Activated T-cell treated with anti-CD3 and anti-CD28 coated beads for 4 hours (primary cell): ENCODE results near the gene SNX14.
A peak's percentile ranks its signal among the peaks of the same experiment; 100 is the strongest.

ENCODE experiments used
- DNase-seq: peaks from one replicate; pipeline ENCODE4 v3.0.0-alpha.2; 2020

Gene SNX14

GRCh38 chr6:85498596-85499258 is 94.9 kb downstream of the SNX14 start:
- DNase-seq: no peak

- no peak for DNase-seq
Observed at GRCh38 chr6:85496856-85497255, 96.8 kb downstream of the SNX14 start.

GRCh38 chr6:85496009-85496579 is 97.6 kb downstream of the SNX14 start:
- no peak for DNase-seq

GRCh38 chr6:85494547-85495536 is 98.8 kb downstream of the SNX14 start:
- DNase-seq: no peak

GRCh38 chr6:85493389-85493788 is 100.3 kb downstream of the SNX14 start:
- no peak for DNase-seq

GRCh38 chr6:85490516-85491248 is 103.0 kb downstream of the SNX14 start:
- DNase-seq: no peak

- no peak for DNase-seq
Observed at GRCh38 chr6:85484948-85485347, 108.7 kb downstream of the SNX14 start.

GRCh38 chr6:85483846-85484245 is 109.8 kb downstream of the SNX14 start:
- no peak for DNase-seq

GRCh38 chr6:85482905-85483700 is 110.6 kb downstream of the SNX14 start:
- DNase-seq: peak; percentile 83

- DNase-seq: no peak
Observed at GRCh38 chr6:85482206-85482904, 111.3 kb downstream of the SNX14 start.

GRCh38 chr6:85479208-85479607 is 114.5 kb downstream of the SNX14 start:
- DNase-seq: no peak

- no peak for DNase-seq
Observed at GRCh38 chr6:85476532-85476931, 117.1 kb downstream of the SNX14 start.

- no peak for DNase-seq
Observed at GRCh38 chr6:85473748-85474147, 119.9 kb downstream of the SNX14 start.

GRCh38 chr6:85472744-85473143 is 120.9 kb downstream of the SNX14 start:
- DNase-seq: no peak

GRCh38 chr6:85470023-85470410 is 123.6 kb downstream of the SNX14 start:
- DNase-seq: no peak

- DNase-seq: no peak
Observed at GRCh38 chr6:85469276-85470022, 124.2 kb downstream of the SNX14 start.

- no peak for DNase-seq
Observed at GRCh38 chr6:85468326-85468725, 125.3 kb downstream of the SNX14 start.

GRCh38 chr6:85465762-85466161 is 127.9 kb downstream of the SNX14 start:
- no peak for DNase-seq

- no peak for DNase-seq
Observed at GRCh38 chr6:85464722-85465150, 128.9 kb downstream of the SNX14 start.

GRCh38 chr6:85464260-85464644 is 129.4 kb downstream of the SNX14 start:
- no peak for DNase-seq
